Stimulated activated naive B cell treated with anti-CD40 and anti-IgM and Interleukin-4, amounts not matched to agents 10 μg/mL and 1 μg/mL and 100 μg/mL, for 72 hours (primary cell): Measurements from ENCODE around the gene GZMB.
"Not testable (repeated sequence)": the region's sequence is repeated elsewhere in the genome, so short reads cannot be mapped to it uniquely, and the experiment has no call there.

Experiments
- ATAC-seq, 2 donors: fragments of 150-1000 bp; cut with Tn5 transposase; replicated peaks; 2 replicates each; pipeline ENCODE4 v1.10.0; 2021; ENCODE audit warnings: moderate library complexity in 1 of 2
- DNase-seq: peaks from one replicate; pipeline ENCODE4 v3.0.0; 2021
- H3K27ac Mint-ChIP-seq: one replicate; pipeline ENCODE4 v1.8.0; 2022; ENCODE audit warnings: mild to moderate bottlenecking, mixed read lengths
- H3K27me3 Mint-ChIP-seq, 2 donors: one replicate each; pipeline ENCODE4 v1.8.0; 2022; ENCODE audit warnings: mixed read lengths in 2 of 2
- H3K36me3 Mint-ChIP-seq, 2 donors: one replicate each; pipeline ENCODE4 v1.8.0; 2022; ENCODE audit warnings: mixed read lengths in 2 of 2, mild to moderate bottlenecking in 1 of 2
- H3K4me1 Mint-ChIP-seq, 2 donors: one replicate each; pipeline ENCODE4 v1.8.0; 2022; ENCODE audit warnings: mixed read lengths in 2 of 2, mild to moderate bottlenecking in 1 of 2
- H3K4me3 Mint-ChIP-seq, 2 donors: one replicate each; pipeline ENCODE4 v1.8.0; 2022; ENCODE audit warnings: mild to moderate bottlenecking in 2 of 2, mixed read lengths in 2 of 2, moderate library complexity in 1 of 2
- H3K9me3 Mint-ChIP-seq, 2 donors: one replicate each; pipeline ENCODE4 v1.8.0; 2022; ENCODE audit warnings: mixed read lengths in 2 of 2, mild to moderate bottlenecking in 1 of 2

Gene GZMB

DNA sequence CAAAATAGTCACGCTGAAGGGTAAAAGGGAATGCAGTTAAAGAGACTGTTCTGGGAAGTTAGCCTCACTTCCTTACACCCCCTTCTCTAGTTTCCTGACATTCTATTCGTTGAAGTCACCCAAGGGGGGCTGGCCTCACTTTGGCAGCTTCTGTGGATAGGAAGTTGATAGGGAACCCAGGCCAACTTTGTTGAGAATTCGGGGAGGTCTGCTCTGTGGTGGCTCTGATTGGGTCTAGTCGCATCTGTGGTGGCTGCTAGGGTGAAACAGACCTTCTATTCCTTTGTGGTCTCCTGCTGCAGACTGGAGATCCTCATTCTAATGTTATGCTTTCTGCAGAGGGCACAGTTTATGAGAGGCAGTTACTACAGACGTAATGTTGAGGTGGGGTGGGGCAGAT, 28.8 kb upstream of the GZMB start:
- H3K27me3 Mint-ChIP-seq = no peaks in the 10 kb centered on the region
- DNase-seq = no peak
- H3K4me1 Mint-ChIP-seq = peaks cover 37 to 58% of the 10 kb centered on the region in 2 donors
- no peak overlapping the region for H3K27ac Mint-ChIP-seq
- no peaks in the 10 kb centered on the region for H3K9me3 Mint-ChIP-seq
- H3K36me3 Mint-ChIP-seq = peaks cover 0 to under 1% of the 10 kb centered on the region in 2 donors
- H3K4me3 Mint-ChIP-seq = no peak overlapping the region
- no peak for ATAC-seq

GRCh38 chr14:24659916-24660570, 26.1 kb upstream of the GZMB start:
- H3K27ac Mint-ChIP-seq = no peak overlapping the region
- no peaks in the 10 kb centered on the region for H3K27me3 Mint-ChIP-seq
- H3K9me3 Mint-ChIP-seq = no peaks in the 10 kb centered on the region
- ATAC-seq (no peak), DNase-seq (no peak)
- H3K4me3 Mint-ChIP-seq = no peak overlapping the region
- peaks cover 24 to 38% of the 10 kb centered on the region in 2 donors for H3K4me1 Mint-ChIP-seq
- no peaks in the 10 kb centered on the region for H3K36me3 Mint-ChIP-seq

GRCh38 chr14:24648361-24648760, 14.4 kb upstream of the GZMB start:
- not testable (repeated sequence) for H3K36me3 Mint-ChIP-seq, H3K27me3 Mint-ChIP-seq, DNase-seq, H3K9me3 Mint-ChIP-seq, H3K4me3 Mint-ChIP-seq, H3K27ac Mint-ChIP-seq, ATAC-seq
- peaks cover 10 to 23% of the 10 kb centered on the region in 2 donors for H3K4me1 Mint-ChIP-seq

DNA sequence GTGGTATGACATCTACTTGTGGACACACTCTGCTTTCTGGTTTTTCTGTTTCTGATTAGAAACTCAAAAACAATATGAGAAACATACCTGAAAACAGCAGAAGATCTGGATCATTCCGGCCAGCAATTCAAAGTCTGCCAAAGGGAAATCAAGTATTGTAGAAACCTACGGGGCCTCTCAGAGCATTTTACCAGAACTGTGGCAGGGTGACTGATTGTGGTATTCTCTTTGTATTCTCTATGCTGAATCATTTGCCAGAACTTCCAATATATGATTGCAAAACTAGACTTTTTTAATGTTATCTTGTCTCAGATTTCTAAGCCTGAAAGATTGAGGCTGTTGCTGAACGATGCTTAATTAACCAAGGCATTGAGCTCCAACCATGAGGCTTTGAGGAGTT, 5.9 kb upstream of the GZMB start:
- H3K36me3 Mint-ChIP-seq = no peaks in the 10 kb centered on the region
- no peaks in the 10 kb centered on the region for H3K9me3 Mint-ChIP-seq
- peaks cover 0 to 5% of the 10 kb centered on the region in 2 donors for H3K4me1 Mint-ChIP-seq
- H3K27me3 Mint-ChIP-seq = peaks cover 0 to 3% of the 10 kb centered on the region in 2 donors
- no peak for ATAC-seq
- H3K4me3 Mint-ChIP-seq = no peak overlapping the region
- DNase-seq = no peak
- no peak overlapping the region for H3K27ac Mint-ChIP-seq

DNA sequence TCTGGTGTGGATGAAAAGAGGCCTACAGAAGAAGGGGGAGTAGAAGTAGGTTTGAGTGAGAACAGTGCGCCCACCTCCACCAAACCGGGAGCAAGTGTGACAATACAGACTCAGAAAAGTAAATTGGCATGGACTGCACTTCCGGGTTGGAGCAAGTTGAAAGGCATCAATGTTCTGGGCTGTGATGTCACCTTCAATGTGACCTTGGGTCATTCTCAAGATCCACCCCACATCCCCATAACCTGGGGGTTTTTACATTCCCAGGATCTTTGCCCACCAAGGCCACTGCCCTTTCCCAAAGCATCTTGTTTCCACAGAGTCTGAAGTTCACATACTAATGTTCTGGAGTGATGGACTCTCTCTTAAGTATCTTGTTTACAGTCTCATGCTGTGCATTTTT, 5.3 kb upstream of the GZMB start:
- DNase-seq (no peak), ATAC-seq (no peak)
- Mint-ChIP-seq H3K36me3 (no peaks in the 10 kb centered on the region), H3K4me1 (peaks cover 0 to 5% of the 10 kb centered on the region in 2 donors), H3K27me3 (peaks cover 2 to 5% of the 10 kb centered on the region in 2 donors), H3K4me3 (no peak overlapping the region), H3K27ac (no peak overlapping the region), H3K9me3 (no peaks in the 10 kb centered on the region)

DNA sequence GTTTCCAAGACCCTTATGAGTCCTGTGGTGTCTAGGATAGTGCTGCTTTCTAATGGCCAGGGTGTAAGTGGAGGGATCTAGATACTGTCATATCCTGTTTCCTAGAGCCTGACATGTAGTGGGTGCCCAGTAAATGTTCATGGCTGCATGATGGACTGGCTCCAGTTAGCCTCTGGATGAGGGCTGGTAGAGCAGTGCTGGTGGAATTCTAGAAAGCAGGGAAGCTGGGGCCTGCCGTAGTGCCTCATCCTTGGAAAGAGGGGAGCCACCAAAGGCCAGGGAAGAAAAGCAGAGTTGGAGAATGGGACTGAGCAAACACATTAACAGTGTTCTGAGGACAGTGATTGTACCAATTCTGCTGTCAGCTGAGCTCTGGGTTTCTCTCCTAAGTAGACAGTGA, 637 bp downstream of the GZMB start:
- no peaks in the 10 kb centered on the region for H3K36me3 Mint-ChIP-seq
- no peak for ATAC-seq
- H3K27ac Mint-ChIP-seq = no peak overlapping the region

DNA sequence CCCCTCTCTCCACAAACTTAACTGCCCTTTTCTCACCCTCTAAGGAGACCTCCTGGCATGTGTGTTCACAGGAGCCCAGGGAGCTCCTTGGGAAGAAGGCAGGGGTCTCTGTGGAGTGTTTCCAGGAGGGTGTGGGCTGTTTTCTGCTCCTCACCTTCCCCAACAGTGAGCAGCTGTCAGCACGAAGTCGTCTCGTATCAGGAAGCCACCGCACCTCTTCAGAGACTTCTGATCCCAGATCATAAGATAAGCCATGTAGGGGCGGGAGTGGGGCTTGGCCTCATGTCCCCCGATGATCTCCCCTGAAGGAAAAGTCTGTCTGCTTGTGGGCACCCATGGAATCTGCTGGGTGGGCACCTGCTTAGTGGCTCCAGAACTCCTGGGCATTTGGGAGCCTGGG, 1.2 kb downstream of the GZMB start:
- no peak for DNase-seq

More for the DNA sequence above, 637 bp downstream of the GZMB start:
- Mint-ChIP-seq H3K4me1 (peaks cover 0 to 2% of the 10 kb centered on the region in 2 donors), H3K27me3 (peaks cover 7 to 11% of the 10 kb centered on the region in 2 donors), H3K4me3 (no peak overlapping the region), H3K9me3 (no peaks in the 10 kb centered on the region)
- no peak for DNase-seq

GRCh38 chr14:24632336-24632735, 1.7 kb downstream of the GZMB start:
- no peak overlapping the region for H3K27ac Mint-ChIP-seq
- H3K36me3 Mint-ChIP-seq = no peaks in the 10 kb centered on the region
- H3K4me3 Mint-ChIP-seq = no peak overlapping the region
- no peak for ATAC-seq
- peaks cover 11 to 13% of the 10 kb centered on the region in 2 donors for H3K27me3 Mint-ChIP-seq
- no peaks in the 10 kb centered on the region for H3K9me3 Mint-ChIP-seq
- DNase-seq = no peak
- peaks cover 0 to 2% of the 10 kb centered on the region in 2 donors for H3K4me1 Mint-ChIP-seq

More for the DNA sequence above, 1.2 kb downstream of the GZMB start:
- peaks cover 0 to 2% of the 10 kb centered on the region in 2 donors for H3K4me1 Mint-ChIP-seq
- H3K9me3 Mint-ChIP-seq = no peaks in the 10 kb centered on the region
- ATAC-seq = no peak
- H3K27me3 Mint-ChIP-seq = peaks cover 7 to 8% of the 10 kb centered on the region in 2 donors
- H3K4me3 Mint-ChIP-seq = no peak overlapping the region
- no peaks in the 10 kb centered on the region for H3K36me3 Mint-ChIP-seq
- H3K27ac Mint-ChIP-seq = no peak overlapping the region

DNA sequence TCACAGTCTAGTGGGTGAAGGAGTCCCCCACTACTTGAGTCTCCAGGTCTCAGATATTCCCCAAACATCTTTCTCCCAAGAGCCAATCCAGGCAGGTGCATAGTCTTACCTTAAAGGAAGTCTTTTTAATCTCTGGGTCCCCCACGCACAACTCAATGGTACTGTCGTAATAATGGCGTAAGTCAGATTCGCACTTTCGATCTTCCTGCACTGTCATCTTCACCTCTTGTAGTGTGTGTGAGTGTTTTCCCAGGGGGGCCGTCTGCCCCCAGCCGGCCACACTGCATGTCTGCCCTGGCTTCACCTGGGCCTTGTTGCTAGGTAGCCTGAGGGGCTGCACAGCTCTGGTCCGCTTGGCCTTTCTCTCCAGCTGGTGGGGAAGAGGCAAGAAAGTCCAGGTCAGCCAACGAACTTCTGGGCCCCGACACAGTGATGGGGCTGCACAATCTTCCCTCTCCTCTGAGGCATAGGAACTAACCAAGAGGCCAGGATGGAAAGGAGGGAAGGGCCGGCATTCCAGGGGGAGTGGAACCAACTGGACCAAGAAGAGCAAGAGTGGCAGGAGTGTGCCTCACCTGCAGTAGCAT, 2.1 kb downstream of the GZMB start:
- Mint-ChIP-seq H3K4me1 (peaks cover 0 to 2% of the 10 kb centered on the region in 2 donors), H3K36me3 (no peaks in the 10 kb centered on the region), H3K27ac (no peak overlapping the region), H3K9me3 (no peaks in the 10 kb centered on the region), H3K27me3 (peaks cover 12 to 13% of the 10 kb centered on the region in 2 donors), H3K4me3 (no peak overlapping the region)
- ATAC-seq (no peak), DNase-seq (no peak)

DNA sequence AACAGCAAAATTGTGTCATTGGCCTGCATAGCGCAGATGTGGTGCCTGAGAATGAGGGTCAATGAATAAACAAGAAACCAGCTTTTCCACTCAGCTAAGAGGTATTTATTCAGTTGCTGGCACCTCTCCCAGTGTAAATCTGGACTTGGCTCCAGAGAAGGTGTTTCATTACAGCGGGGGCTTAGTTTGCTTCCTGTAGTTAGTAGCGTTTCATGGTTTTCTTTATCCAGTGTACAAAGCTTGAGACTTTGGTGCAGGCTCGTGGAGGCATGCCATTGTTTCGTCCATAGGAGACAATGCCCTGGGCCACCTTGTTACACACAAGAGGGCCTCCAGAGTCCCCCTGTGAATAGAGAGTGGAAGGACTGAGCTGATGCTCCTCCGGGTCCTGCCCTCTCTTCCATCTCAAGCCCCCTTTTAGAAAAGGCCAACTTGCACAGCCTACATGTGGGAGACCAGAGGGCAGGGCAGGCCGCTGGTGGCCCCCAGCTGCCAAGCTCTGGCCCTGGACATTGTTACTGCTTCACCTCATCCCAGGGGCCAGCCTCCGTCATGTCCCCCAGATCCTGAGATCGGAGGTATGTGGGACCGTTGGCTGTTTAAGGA, 3.0 kb downstream of the GZMB start:
- Mint-ChIP-seq H3K27me3 (peaks cover 12 to 13% of the 10 kb centered on the region in 2 donors), H3K9me3 (no peaks in the 10 kb centered on the region), H3K4me3 (no peak overlapping the region), H3K36me3 (no peaks in the 10 kb centered on the region), H3K4me1 (peaks cover 0 to 2% of the 10 kb centered on the region in 2 donors), H3K27ac (no peak overlapping the region)
- no peak for DNase-seq
- ATAC-seq = no peak

GRCh38 chr14:24630087-24630871, 3.7 kb downstream of the GZMB start:
- Mint-ChIP-seq H3K9me3 (no peaks in the 10 kb centered on the region), H3K27me3 (peaks cover 12 to 16% of the 10 kb centered on the region in 2 donors), H3K4me1 (peaks cover 0 to 2% of the 10 kb centered on the region in 2 donors), H3K4me3 (no peak overlapping the region), H3K36me3 (no peaks in the 10 kb centered on the region), H3K27ac (peak overlapping the region; percentile 26)
- no peak for DNase-seq
- no peak for ATAC-seq

GRCh38 chr14:24629521-24629920, 4.5 kb downstream of the GZMB start:
- no peak overlapping the region for H3K27ac Mint-ChIP-seq
- H3K4me1 Mint-ChIP-seq = peaks cover 0 to 2% of the 10 kb centered on the region in 2 donors
- no peak overlapping the region for H3K4me3 Mint-ChIP-seq
- peaks cover 14 to 17% of the 10 kb centered on the region in 2 donors for H3K27me3 Mint-ChIP-seq
- ATAC-seq = no peak
- no peak for DNase-seq
- H3K36me3 Mint-ChIP-seq = no peaks in the 10 kb centered on the region
- H3K9me3 Mint-ChIP-seq = peaks cover 0 to under 1% of the 10 kb centered on the region in 2 donors

DNA sequence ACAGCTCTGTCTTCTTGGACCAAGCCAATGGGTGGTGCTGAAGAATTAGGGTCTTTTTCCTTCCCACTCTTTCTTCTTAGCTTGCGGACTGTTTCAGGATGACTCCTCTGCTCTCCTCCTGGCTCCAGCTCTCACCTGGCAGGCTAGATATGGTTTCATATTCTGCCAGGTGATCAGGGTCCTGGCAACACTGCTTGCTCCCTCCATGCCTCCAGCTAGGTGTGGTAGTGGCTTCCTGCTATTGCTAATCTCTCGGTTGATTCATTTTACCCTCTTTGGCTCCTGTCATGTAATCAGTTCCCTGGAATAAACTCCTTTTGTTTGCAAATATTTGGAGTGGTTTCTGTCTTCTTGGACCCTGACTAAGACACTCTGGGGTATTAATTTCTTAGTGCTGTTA, 20.2 kb downstream of the GZMB start:
- H3K27me3 Mint-ChIP-seq = no peaks in the 10 kb centered on the region
- no peak for DNase-seq
- H3K9me3 Mint-ChIP-seq = peaks cover 5 to 7% of the 10 kb centered on the region in 2 donors
- peak overlapping the region; percentile 16 for H3K27ac Mint-ChIP-seq
- ATAC-seq = no peak
- H3K36me3 Mint-ChIP-seq = peaks cover 3 to 5% of the 10 kb centered on the region in 2 donors
- no peak overlapping the region for H3K4me3 Mint-ChIP-seq
- peaks cover 21 to 34% of the 10 kb centered on the region in 2 donors for H3K4me1 Mint-ChIP-seq

- Mint-ChIP-seq H3K36me3 (peaks cover 3 to 5% of the 10 kb centered on the region in 2 donors), H3K4me1 (peaks cover 22 to 34% of the 10 kb centered on the region in 2 donors), H3K4me3 (no peak overlapping the region), H3K27me3 (no peaks in the 10 kb centered on the region), H3K9me3 (peaks cover 4 to 5% of the 10 kb centered on the region in 2 donors), H3K27ac (no peak overlapping the region)
- DNase-seq = no peak
- ATAC-seq = peak; percentile 75 to 80
These were observed 20.7 kb downstream of the GZMB start for GRCh38 chr14:24613241-24613640.
